ENCODE data around the gene RGS14.
A peak's percentile ranks its signal among the peaks of the same experiment; 100 is the strongest.
"Not testable (repeated sequence)": the region's sequence is repeated elsewhere in the genome, so short reads cannot be mapped to it uniquely, and the experiment has no call there.

The RGS14 gene

GRCh38 chr5:177328545-177329231, 29.0 kb upstream of the RGS14 start:
- DNase-seq: no peak

- DNase-seq: no peak
Measured at GRCh38 chr5:177329883-177330282, 27.8 kb upstream of the RGS14 start.

GRCh38 chr5:177330991-177331842, 26.5 kb upstream of the RGS14 start:
- DNase-seq: no peak

- no peak for DNase-seq
Measured at GRCh38 chr5:177332031-177332895, 25.5 kb upstream of the RGS14 start.

- no peak for DNase-seq
Measured at GRCh38 chr5:177332896-177333260, 24.8 kb upstream of the RGS14 start.

- DNase-seq: no peak
Measured at GRCh38 chr5:177333420-177334154, 24.1 kb upstream of the RGS14 start.

GRCh38 chr5:177334155-177334551, 23.6 kb upstream of the RGS14 start:
- no peak for DNase-seq

GRCh38 chr5:177334781-177335700, 22.7 kb upstream of the RGS14 start:
- DNase-seq: no peak

GRCh38 chr5:177335701-177336065, 22.0 kb upstream of the RGS14 start:
- no peak for DNase-seq

- peak; percentile 26 for DNase-seq
Measured at GRCh38 chr5:177336112-177336511, 21.6 kb upstream of the RGS14 start.

- DNase-seq: no peak
Measured at GRCh38 chr5:177336603-177337494, 20.9 kb upstream of the RGS14 start.

- no peak for DNase-seq
Measured at GRCh38 chr5:177338251-177339106, 19.2 kb upstream of the RGS14 start.

GRCh38 chr5:177339107-177339638, 18.6 kb upstream of the RGS14 start:
- DNase-seq: no peak

- not testable (repeated sequence) for DNase-seq
Measured at GRCh38 chr5:177343000-177343399, 14.7 kb upstream of the RGS14 start.

GRCh38 chr5:177343777-177344176, 13.9 kb upstream of the RGS14 start:
- DNase-seq: no peak

- DNase-seq: no peak
Measured at GRCh38 chr5:177344891-177345290, 12.8 kb upstream of the RGS14 start.

- no peak for DNase-seq
Measured at GRCh38 chr5:177346820-177347219, 10.9 kb upstream of the RGS14 start.

GRCh38 chr5:177347699-177348098, 10.0 kb upstream of the RGS14 start:
- no peak for DNase-seq

- DNase-seq: no peak
Measured at GRCh38 chr5:177349362-177349647, 8.4 kb upstream of the RGS14 start.

- DNase-seq: no peak
Measured at GRCh38 chr5:177349762-177350161, 8.0 kb upstream of the RGS14 start.

All from OCI-M1 (cell line).